Mesenchymal stem cell (in vitro differentiated cells and primary cell): ENCODE data around the gene MIER2.
"Not testable (repeated sequence)": the region's sequence is repeated elsewhere in the genome, so short reads cannot be mapped to it uniquely, and the experiment has no call there.

Experiments
- DNase-seq: peaks from one replicate; pipeline ENCODE4 v3.0.0-alpha.2; 2013
- H2AFZ ChIP-seq: one replicate; pipeline ENCODE4 v1.6.1; 2013; ENCODE audit warnings: low read depth, mild to moderate bottlenecking, control low read depth, inconsistent platforms, low read length, moderate library complexity
- H2AK5ac ChIP-seq: 2 replicates; pipeline ENCODE4 v1.6.1; 2013; ENCODE audit warnings: low read length, moderate library complexity, mild to moderate bottlenecking, inconsistent platforms; ENCODE audit not compliant: severe bottlenecking
- H2BK120ac ChIP-seq: one replicate; pipeline ENCODE4 v1.6.1; 2013; ENCODE audit warnings: low read depth, mild to moderate bottlenecking, inconsistent platforms, low read length, moderate library complexity
- H2BK12ac ChIP-seq, 2 experiments: one replicate each; pipeline ENCODE4 v1.6.1; 2013; ENCODE audit warnings: inconsistent platforms in 2 of 2, low read length in 2 of 2, mild to moderate bottlenecking in 2 of 2, moderate library complexity in 2 of 2, control low read depth in 1 of 2
- H2BK15ac ChIP-seq: one replicate; pipeline ENCODE4 v1.6.1; 2013; ENCODE audit warnings: mild to moderate bottlenecking, low read depth, inconsistent platforms; ENCODE audit not compliant: poor library complexity, severe bottlenecking
- H2BK5ac ChIP-seq: 2 replicates; pipeline ENCODE4 v1.6.1; 2013; ENCODE audit warnings: low read depth, mild to moderate bottlenecking, low read length, control low read depth, inconsistent platforms; ENCODE audit not compliant: poor library complexity, severe bottlenecking
- H3K14ac ChIP-seq, 2 experiments: one replicate each; pipeline ENCODE4 v1.6.1; 2013; ENCODE audit warnings: inconsistent platforms in 2 of 2, low read length in 2 of 2, control low read depth in 1 of 2, mild to moderate bottlenecking in 1 of 2, moderate library complexity in 1 of 2
- H3K18ac ChIP-seq, 2 experiments: one replicate each; pipeline ENCODE4 v1.6.1; 2013; ENCODE audit warnings: inconsistent platforms in 2 of 2, low read length in 2 of 2, control low read depth in 1 of 2, low read depth in 1 of 2, mild to moderate bottlenecking in 1 of 2
- H3K23ac ChIP-seq, 2 experiments: one replicate each; pipeline ENCODE4 v1.6.1; 2013; ENCODE audit warnings: inconsistent platforms in 2 of 2, low read length in 2 of 2, mild to moderate bottlenecking in 2 of 2, moderate library complexity in 2 of 2, control low read depth in 1 of 2
- H3K27ac ChIP-seq: 2 replicates; pipeline ENCODE4 v1.5.1; 2013; ENCODE audit warnings: mild to moderate bottlenecking, moderate library complexity, low read length, control low read depth, inconsistent platforms; ENCODE audit not compliant: poor library complexity, severe bottlenecking
- H3K27me3 ChIP-seq, 2 experiments: 2 replicates each; pipeline versions ENCODE4 v1.6.1 to v1.7.0; 2013; ENCODE audit warnings: low read length in 2 of 2, mild to moderate bottlenecking in 2 of 2, moderate library complexity in 2 of 2, control low read depth in 1 of 2, inconsistent platforms in 1 of 2; ENCODE audit not compliant: control insufficient read depth in 1 of 2, insufficient read depth in 1 of 2
- H3K36me3 ChIP-seq, 2 experiments: 2 replicates each; pipeline versions ENCODE4 v1.6.1 to v1.7.0; 2013; ENCODE audit warnings: low read length in 2 of 2, control low read depth in 1 of 2, inconsistent platforms in 1 of 2, low read depth in 1 of 2, mild to moderate bottlenecking in 1 of 2; ENCODE audit not compliant: insufficient read depth in 2 of 2, control insufficient read depth in 1 of 2
- H3K4ac ChIP-seq, 2 experiments: one replicate each; pipeline ENCODE4 v1.6.1; 2013; ENCODE audit warnings: inconsistent platforms in 2 of 2, low read length in 2 of 2, mild to moderate bottlenecking in 2 of 2, moderate library complexity in 2 of 2, control low read depth in 1 of 2, low read depth in 1 of 2
- H3K4me1 ChIP-seq: 2 replicates; pipeline ENCODE4 v1.6.1; 2013; ENCODE audit warnings: low read depth, low read length, control low read depth; ENCODE audit not compliant: control insufficient read depth, insufficient read depth
- H3K4me2 ChIP-seq: 2 replicates; pipeline ENCODE4 v1.6.1; 2013; ENCODE audit warnings: low read length, mild to moderate bottlenecking, inconsistent platforms; ENCODE audit not compliant: poor library complexity, severe bottlenecking
- H3K4me3 ChIP-seq, 2 experiments: 2 replicates each; pipeline versions ENCODE4 v1.5.1 to v1.7.0; 2013; ENCODE audit warnings: low read length in 2 of 2, mild to moderate bottlenecking in 2 of 2, control low read depth in 1 of 2, low read depth in 1 of 2; ENCODE audit not compliant: insufficient read depth in 1 of 2
- H3K79me1 ChIP-seq: replicated peaks from 2 replicates; pipeline ENCODE4 v1.6.1; 2013; ENCODE audit warnings: mild to moderate bottlenecking, control low read depth, low read length, inconsistent platforms; ENCODE audit not compliant: poor library complexity, severe bottlenecking
- H3K9ac ChIP-seq: 2 replicates; pipeline ENCODE4 v1.7.0; 2013; ENCODE audit warnings: mild to moderate bottlenecking, low read length, moderate library complexity
- H3K9me3 ChIP-seq: 2 replicates; pipeline ENCODE4 v1.7.0; 2013; ENCODE audit warnings: mild to moderate bottlenecking, low read length; ENCODE audit not compliant: control insufficient read depth
- H4K8ac ChIP-seq: one replicate; pipeline ENCODE4 v1.6.1; 2013; ENCODE audit warnings: inconsistent platforms, mild to moderate bottlenecking, low read length, moderate library complexity
- H4K91ac ChIP-seq: one replicate; pipeline ENCODE4 v1.6.1; 2013; ENCODE audit warnings: mild to moderate bottlenecking, low read length, inconsistent platforms
- WGBS: methylation state at CpG from one replicate; pipeline ENCODE4 v1.1.7; 2013; ENCODE audit warnings: mixed read lengths; 5-methylcytosine and 5-hydroxymethylcytosine counted together

MIER2 gene

DNA sequence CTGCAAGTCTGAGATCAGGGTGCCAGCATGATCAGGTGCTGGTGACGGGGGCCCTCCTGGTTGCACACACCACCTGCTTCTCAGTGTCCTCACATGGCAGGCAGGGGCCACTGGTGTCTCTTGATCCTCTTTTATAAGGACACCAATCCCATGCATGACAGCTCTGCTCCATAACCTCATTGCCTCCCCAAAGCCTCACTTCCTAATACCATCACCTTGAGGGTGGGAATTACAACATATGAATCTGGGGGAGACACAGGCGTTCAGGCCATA, 15.0 kb upstream of the MIER2 start:
- Histone ChIP-seq H3K36me3 (no peaks in the 10 kb centered on the region), H2BK12ac (no peak overlapping the region), H3K9ac (no peak overlapping the region), H3K4me2 (no peak overlapping the region), H4K8ac (no peak overlapping the region), H3K9me3 (no peaks in the 10 kb centered on the region), H4K91ac (no peak overlapping the region), H3K4ac (no peak overlapping the region), H3K18ac (no peak overlapping the region), H2AFZ (no peak overlapping the region), H3K79me1 (no peaks in the 10 kb centered on the region), H2BK120ac (no peak overlapping the region), H2AK5ac (no peak overlapping the region), H3K27me3 (peaks cover 3 to 18% of the 10 kb centered on the region in 2 experiments), H3K14ac (no peak overlapping the region), H2BK15ac (no peak overlapping the region), H3K4me1 (no peaks in the 10 kb centered on the region), H3K4me3 (no peak overlapping the region), H2BK5ac (no peak overlapping the region), H3K23ac (no peak overlapping the region), H3K27ac (no peak overlapping the region)
- WGBS, result 80% methylated on average over 2 of the region's 2 CpGs
- no peak for DNase-seq

DNA sequence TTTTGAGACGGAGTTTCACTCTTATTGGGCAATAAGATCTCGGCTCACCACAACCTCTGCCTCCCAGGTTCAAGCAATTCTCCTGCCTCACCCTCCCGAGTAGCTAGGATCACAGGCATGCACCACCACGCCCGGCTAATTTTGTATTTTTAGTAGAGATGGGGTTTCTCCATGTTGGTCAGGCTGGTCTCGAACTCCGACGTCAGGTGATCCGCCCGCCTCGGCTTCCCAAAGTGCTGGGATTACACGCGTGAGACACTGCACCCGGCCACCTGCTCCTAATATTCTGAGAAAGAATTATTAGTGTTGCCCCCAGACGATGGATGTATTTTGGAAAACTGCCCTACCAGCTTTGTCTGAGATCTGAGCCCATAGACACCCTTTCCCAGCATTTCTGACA, 10.9 kb upstream of the MIER2 start:
- DNase-seq, result not testable (repeated sequence)

DNA sequence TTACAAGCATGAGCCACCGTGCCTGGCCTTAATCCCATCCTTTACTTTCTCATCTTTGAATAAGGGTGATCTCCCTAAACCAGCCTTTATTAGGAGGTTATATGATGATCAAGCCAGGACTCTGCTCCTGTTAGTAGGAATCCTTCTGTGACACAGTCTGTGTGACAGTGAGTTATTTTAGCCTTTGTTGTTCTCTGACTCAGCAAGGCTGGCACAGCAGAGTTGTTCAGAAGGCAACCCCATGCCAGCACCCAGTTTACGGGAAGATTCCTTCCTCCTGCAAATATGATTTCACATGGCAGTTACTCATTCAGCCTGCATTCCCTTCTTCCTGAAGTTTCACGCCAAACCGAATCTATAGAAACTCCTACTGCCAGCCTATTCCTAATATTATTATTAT, 10.5 kb upstream of the MIER2 start:
- Histone ChIP-seq H3K4me3 (no peak overlapping the region), H2AFZ (no peak overlapping the region), H3K27me3 (peaks cover 0 to 14% of the 10 kb centered on the region in 2 experiments), H3K14ac (no peak overlapping the region), H3K9ac (no peak overlapping the region), H2BK15ac (no peak overlapping the region), H4K8ac (no peak overlapping the region), H2AK5ac (no peak overlapping the region), H2BK120ac (no peak overlapping the region), H3K4ac (no peak overlapping the region), H3K4me2 (no peak overlapping the region), H3K9me3 (peaks cover 17% of the 10 kb centered on the region), H3K4me1 (no peaks in the 10 kb centered on the region), H3K79me1 (no peaks in the 10 kb centered on the region), H3K18ac (no peak overlapping the region), H4K91ac (no peak overlapping the region), H3K23ac (no peak overlapping the region), H2BK12ac (no peak overlapping the region), H3K36me3 (no peaks in the 10 kb centered on the region), H2BK5ac (no peak overlapping the region), H3K27ac (no peak overlapping the region)
- no peak for DNase-seq
- 50% methylated on average over 1 of the region's 4 CpGs for whole genome bisulfite sequencing

More for the DNA sequence above, 10.9 kb upstream of the MIER2 start:
- not testable (repeated sequence) for H3K4me2 ChIP-seq, H2AK5ac ChIP-seq, H3K36me3 ChIP-seq, H3K27ac ChIP-seq, H3K23ac ChIP-seq, H2BK12ac ChIP-seq, H3K4me3 ChIP-seq, H3K9ac ChIP-seq, H3K4me1 ChIP-seq, H3K14ac ChIP-seq, H2BK5ac ChIP-seq, H4K91ac ChIP-seq, H2BK15ac ChIP-seq, H2AFZ ChIP-seq, H2BK120ac ChIP-seq, H4K8ac ChIP-seq, H3K18ac ChIP-seq, H3K79me1 ChIP-seq, H3K4ac ChIP-seq
- Histone ChIP-seq H3K9me3 (peaks cover 17% of the 10 kb centered on the region), H3K27me3 (peaks cover 0 to 14% of the 10 kb centered on the region in 2 experiments)
- 90% methylated on average over 13 of the region's 15 CpGs for WGBS

DNA sequence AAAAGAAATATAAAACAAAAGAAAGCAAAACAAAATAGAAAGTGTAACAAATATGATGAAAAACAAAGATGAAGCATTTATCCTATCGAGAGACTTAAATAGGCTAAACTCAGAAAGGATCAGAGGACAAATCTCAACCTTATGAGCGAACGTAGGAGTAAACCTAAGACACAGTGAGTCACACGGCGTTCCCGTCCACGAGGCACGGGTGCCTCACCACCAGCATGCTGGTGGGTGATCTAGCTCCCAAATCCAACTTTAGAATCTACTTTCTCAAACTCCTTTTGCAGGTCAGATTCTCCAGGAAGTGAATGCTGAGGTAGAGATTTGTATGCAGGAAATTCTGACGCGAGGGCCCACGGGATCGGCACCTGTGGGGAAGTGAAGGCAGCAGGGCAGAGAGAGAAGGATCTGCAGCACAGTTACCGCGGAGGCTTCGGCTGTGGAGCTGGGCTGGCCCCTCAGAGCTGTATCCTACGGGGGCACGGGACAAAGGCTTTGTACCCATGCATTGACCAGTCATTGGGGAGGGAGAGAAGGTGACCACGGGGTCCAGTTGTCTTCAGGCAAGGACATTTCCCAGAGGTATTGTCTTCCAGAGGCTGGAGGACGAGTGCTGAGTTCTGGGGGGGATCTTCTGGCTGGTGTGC, 7.5 kb upstream of the MIER2 start:
- Histone ChIP-seq H3K4me1 (peaks cover 2% of the 10 kb centered on the region), H4K8ac (no peak overlapping the region), H3K79me1 (no peaks in the 10 kb centered on the region), H4K91ac (no peak overlapping the region), H2BK120ac (no peak overlapping the region), H2BK5ac (no peak overlapping the region), H3K4me2 (no peak overlapping the region), H2AFZ (no peak overlapping the region), H3K14ac (no peak overlapping the region), H3K9me3 (peaks cover 17% of the 10 kb centered on the region), H3K23ac (no peak overlapping the region), H2BK15ac (no peak overlapping the region), H3K36me3 (no peaks in the 10 kb centered on the region), H3K4ac (no peak overlapping the region), H3K27ac (no peak overlapping the region), H3K27me3 (no peaks in the 10 kb centered on the region), H2AK5ac (no peak overlapping the region), H3K9ac (no peak overlapping the region), H3K4me3 (no peak overlapping the region), H2BK12ac (no peak overlapping the region), H3K18ac (no peak overlapping the region)
- DNase-seq, result no peak
- WGBS, result 82% methylated on average over 18 of the region's 19 CpGs
